Neuronal stem cell (in vitro differentiated cells): Measurements from ENCODE around the gene SNX11.

Experiments used
- DNase-seq: peaks from one replicate; pipeline ENCODE4 v3.0.0-alpha.2; 2013; ENCODE audit warnings: low spot score
- H2AFZ ChIP-seq: one replicate; pipeline ENCODE4 v1.6.1; 2013; ENCODE audit warnings: mild to moderate bottlenecking, low read length, inconsistent platforms
- H2AK5ac ChIP-seq: 2 replicates; pipeline ENCODE4 v1.6.1; 2013; ENCODE audit warnings: low read depth, mild to moderate bottlenecking, inconsistent platforms, low read length, moderate library complexity, mixed read lengths
- H2BK120ac ChIP-seq: 2 replicates; pipeline ENCODE4 v1.6.1; 2013; ENCODE audit warnings: low read depth, mild to moderate bottlenecking, inconsistent platforms, low read length, moderate library complexity, mixed read lengths
- H2BK12ac ChIP-seq: one replicate; pipeline ENCODE4 v1.6.1; 2013; ENCODE audit warnings: low read length, inconsistent platforms
- H2BK15ac ChIP-seq: 2 replicates; pipeline ENCODE4 v1.6.1; 2013; ENCODE audit warnings: mild to moderate bottlenecking, low read length, inconsistent platforms, mixed read lengths
- H2BK5ac ChIP-seq: one replicate; pipeline ENCODE4 v1.6.1; 2013; ENCODE audit warnings: inconsistent platforms, mild to moderate bottlenecking, low read length, moderate library complexity
- H3K14ac ChIP-seq: one replicate; pipeline ENCODE4 v1.6.1; 2013; ENCODE audit warnings: low read length, inconsistent platforms
- H3K18ac ChIP-seq: 2 replicates; pipeline ENCODE4 v1.6.1; 2013; ENCODE audit warnings: low read length, inconsistent platforms
- H3K23ac ChIP-seq: 2 replicates; pipeline ENCODE4 v1.6.1; 2013; ENCODE audit warnings: low read depth, mild to moderate bottlenecking, mixed read lengths, low read length, inconsistent platforms; ENCODE audit not compliant: poor library complexity
- H3K27ac ChIP-seq: replicated peaks from 3 replicates; pipeline ENCODE4 v1.5.1; 2013; ENCODE audit warnings: low read length, inconsistent platforms
- H3K27me3 ChIP-seq, 3 experiments: 2 replicates each; pipeline ENCODE4 v1.6.1; 2013; ENCODE audit warnings: low read length in 3 of 3, mild to moderate bottlenecking in 2 of 3, inconsistent platforms in 1 of 3, low read depth in 1 of 3, mixed read lengths in 1 of 3, moderate library complexity in 1 of 3; ENCODE audit not compliant: control insufficient read depth in 3 of 3, insufficient read depth in 3 of 3
- H3K36me3 ChIP-seq, 2 donors: replicated peaks in 1 of 2; 2 replicates each; pipeline ENCODE4 v1.6.1; 2013; ENCODE audit warnings: low read length in 2 of 2; ENCODE audit not compliant: control insufficient read depth in 2 of 2, insufficient read depth in 2 of 2
- H3K4ac ChIP-seq: 2 replicates; pipeline ENCODE4 v1.6.1; 2013; ENCODE audit warnings: inconsistent platforms, mild to moderate bottlenecking, low read length, moderate library complexity
- H3K4me1 ChIP-seq, 2 donors: 1 replicate in 1 of 2; 2 replicates in 1 of 2; pipeline ENCODE4 v1.6.1; 2013; ENCODE audit warnings: low read length in 2 of 2, low read depth in 1 of 2; ENCODE audit not compliant: control insufficient read depth in 2 of 2, insufficient read depth in 1 of 2
- H3K4me2 ChIP-seq: one replicate; pipeline ENCODE4 v1.6.1; 2013; ENCODE audit warnings: mild to moderate bottlenecking, low read length, inconsistent platforms; ENCODE audit not compliant: insufficient read depth, poor library complexity, severe bottlenecking
- H3K4me3 ChIP-seq, 2 donors: 2 replicates each; pipeline ENCODE4 v1.5.1; 2013; ENCODE audit warnings: low read length in 2 of 2, mild to moderate bottlenecking in 2 of 2, inconsistent platforms in 1 of 2, moderate library complexity in 1 of 2
- H3K79me1 ChIP-seq: one replicate; pipeline ENCODE4 v1.6.1; 2013; ENCODE audit warnings: low read depth, mild to moderate bottlenecking, inconsistent platforms, low read length, moderate library complexity
- H3K9ac ChIP-seq: one replicate; pipeline ENCODE4 v1.6.1; 2013; ENCODE audit warnings: mild to moderate bottlenecking, low read depth, low read length, inconsistent platforms; ENCODE audit not compliant: poor library complexity
- H3K9me3 ChIP-seq, 2 donors: replicated peaks in 1 of 2; 2 replicates each; pipeline versions ENCODE3 to v1.6.1; 2013; ENCODE audit warnings: low read length in 2 of 2, mild to moderate bottlenecking in 2 of 2, inconsistent platforms in 1 of 2, low read depth in 1 of 2, mixed read lengths in 1 of 2, moderate library complexity in 1 of 2; ENCODE audit not compliant: control insufficient read depth in 2 of 2, insufficient read depth in 1 of 2
- H4K8ac ChIP-seq: one replicate; pipeline ENCODE4 v1.6.1; 2013; ENCODE audit warnings: low read depth, mild to moderate bottlenecking, inconsistent platforms, low read length, moderate library complexity
- H4K91ac ChIP-seq: one replicate; pipeline ENCODE4 v1.6.1; 2013; ENCODE audit warnings: low read length, low read depth, mild to moderate bottlenecking, inconsistent platforms; ENCODE audit not compliant: poor library complexity
- WGBS, 2 donors: extraction: QIAGEN DNeasy Blood & Tissue Kit; methylation state at CpG; one replicate each; pipeline ENCODE4 v1.1.7; 2013; ENCODE audit warnings: missing lambda C conversion rate in 2 of 2, mixed read lengths in 1 of 2; ENCODE audit not compliant: insufficient read length in 2 of 2, insufficient replicate concordance in 1 of 2; ENCODE audit errors: extremely low coverage in 2 of 2; 5-methylcytosine and 5-hydroxymethylcytosine counted together

The SNX11 gene

GRCh38 chr17:48144231-48144630 lies 36.7 kb downstream of the SNX11 start:
- Histone ChIP-seq H3K14ac (no peak overlapping the region), H3K4ac (no peak overlapping the region), H3K18ac (no peak overlapping the region), H3K23ac (no peak overlapping the region), H3K36me3 (no peaks in the 10 kb centered on the region), H3K4me3 (no peak overlapping the region), H3K9me3 (no peaks in the 10 kb centered on the region), H3K9ac (no peak overlapping the region), H3K27ac (no peak overlapping the region), H3K27me3 (peaks cover 0 to 39% (median 0%) of the 10 kb centered on the region in 3 experiments), H2BK12ac (no peak overlapping the region), H2AK5ac (no peak overlapping the region), H3K4me2 (no peak overlapping the region), H3K4me1 (peaks cover 6 to 11% of the 10 kb centered on the region in 2 donors), H2BK15ac (no peak overlapping the region), H2BK5ac (no peak overlapping the region), H3K79me1 (no peaks in the 10 kb centered on the region), H2AFZ (no peak overlapping the region), H4K8ac (no peak overlapping the region), H4K91ac (no peak overlapping the region), H2BK120ac (no peak overlapping the region)
- no CpG with 5 or more reads among the region's 8 CpGs for WGBS, 2 donors
- DNase-seq = no peak

GRCh38 chr17:48144976-48145798 lies 37.6 kb downstream of the SNX11 start:
- H3K14ac ChIP-seq = no peak overlapping the region
- no peak overlapping the region for H4K8ac ChIP-seq
- H3K4ac ChIP-seq = no peak overlapping the region
- H3K36me3 ChIP-seq = no peaks in the 10 kb centered on the region
- H4K91ac ChIP-seq = no peak overlapping the region
- H2AFZ ChIP-seq = no peak overlapping the region
- no peak overlapping the region for H2BK120ac ChIP-seq
- H3K27ac ChIP-seq = no peak overlapping the region
- H2AK5ac ChIP-seq = no peak overlapping the region
- no peaks in the 10 kb centered on the region for H3K9me3 ChIP-seq
- H3K79me1 ChIP-seq = no peaks in the 10 kb centered on the region
- H2BK12ac ChIP-seq = no peak overlapping the region
- DNase-seq = no peak
- H3K27me3 ChIP-seq = peaks cover 0 to 36% (median 0%) of the 10 kb centered on the region in 3 experiments
- H3K4me2 ChIP-seq = no peak overlapping the region
- no peak overlapping the region for H2BK15ac ChIP-seq
- no peak overlapping the region for H3K18ac ChIP-seq
- no peak overlapping the region for H2BK5ac ChIP-seq
- WGBS, 2 donors = no CpG with 5 or more reads among the region's 3 CpGs
- no peak overlapping the region for H3K9ac ChIP-seq
- H3K4me3 ChIP-seq = no peak overlapping the region
- no peak overlapping the region for H3K23ac ChIP-seq
- peaks cover 9 to 19% of the 10 kb centered on the region in 2 donors for H3K4me1 ChIP-seq

- no peak for DNase-seq
- no CpG with 5 or more reads among the region's 14 CpGs for whole genome bisulfite sequencing, 2 donors
- no peaks in the 10 kb centered on the region for H3K36me3 ChIP-seq
- no peak overlapping the region for H3K4me3 ChIP-seq
- H3K4me2 ChIP-seq = no peak overlapping the region
- no peak overlapping the region for H2AK5ac ChIP-seq
- H2BK120ac ChIP-seq = no peak overlapping the region
- no peak overlapping the region for H2BK5ac ChIP-seq
- H4K91ac ChIP-seq = no peak overlapping the region
- H4K8ac ChIP-seq = no peak overlapping the region
- no peak overlapping the region for H3K18ac ChIP-seq
- no peaks in the 10 kb centered on the region for H3K9me3 ChIP-seq
- peaks cover 0 to 45% (median 0%) of the 10 kb centered on the region in 3 experiments for H3K27me3 ChIP-seq
- H3K4ac ChIP-seq = no peak overlapping the region
- no peak overlapping the region for H3K23ac ChIP-seq
- H3K9ac ChIP-seq = no peak overlapping the region
- H2AFZ ChIP-seq = no peak overlapping the region
- H3K4me1 ChIP-seq = peaks cover 11 to 24% of the 10 kb centered on the region in 2 donors
- H3K14ac ChIP-seq = no peak overlapping the region
- no peak overlapping the region for H2BK15ac ChIP-seq
- H2BK12ac ChIP-seq = no peak overlapping the region
- H3K27ac ChIP-seq = no peak overlapping the region
- H3K79me1 ChIP-seq = no peaks in the 10 kb centered on the region
Observed at GRCh38 chr17:48148029-48148770, 40.6 kb downstream of the SNX11 start.
